Gastroesophageal sphincter (tissue), 4 donors: ENCODE data around the gene RAB11FIP3. TPM values are rescaled to one million over a fixed set of nuclear protein-coding genes. Genes with fewer than 3 reads are reported as not detected.

Source experiments
- ATAC-seq: fragments of 150-250 bp; one replicate; pipeline ENCODE4 v1.9.1; 2016; ENCODE audit warnings: mild to moderate bottlenecking, moderate library complexity
- H3K27ac ChIP-seq, 4 donors: fragments of 200-600 bp; sonication (generic) in 3 of 4; 1 replicate in 3 of 4; 2 replicates in 1 of 4; pipeline ENCODE4 v1.5.1; 2016 to 2019
- H3K27me3 ChIP-seq: fragments of 200-600 bp; sonication (generic); one replicate; pipeline ENCODE4 v1.5.1; 2019
- H3K36me3 ChIP-seq, 2 donors: fragments of 200-600 bp; sonication (generic); one replicate each; pipeline ENCODE4 v1.5.1; 2019; ENCODE audit warnings: control low read depth in 1 of 2
- H3K4me1 ChIP-seq, 3 donors: fragments of 200-600 bp; sonication (generic); 1 replicate in 2 of 3; 2 replicates in 1 of 3; pipeline ENCODE4 v1.5.1; 2016 to 2019; ENCODE audit warnings: control low read depth in 2 of 3
- H3K4me3 ChIP-seq, 2 donors: fragments of 200-600 bp; sonication (generic); one replicate each; pipeline ENCODE4 v1.5.1; 2019; ENCODE audit warnings: mild to moderate bottlenecking in 1 of 2, moderate library complexity in 1 of 2
- H3K9me3 ChIP-seq, 3 donors: fragments of 200-600 bp; sonication (generic); one replicate each; pipeline ENCODE4 v1.5.1; 2017 to 2019; ENCODE audit warnings: control low read depth in 2 of 3
- EP300 ChIP-seq: sonication (generic); formaldehyde crosslinking; IDR thresholded peaks from one replicate; pipeline ENCODE4 v1.6.1; 2017; ENCODE audit warnings: antibody characterized with exemption, mild to moderate bottlenecking
- POLR2A ChIP-seq, 2 donors: fragments of 450-650 bp; IDR thresholded peaks; one replicate each; pipeline ENCODE4 v1.6.1; 2017; ENCODE audit warnings: antibody characterized with exemption in 2 of 2, mild to moderate bottlenecking in 2 of 2, moderate library complexity in 1 of 2
- POLR2AphosphoS5 ChIP-seq: sonication (generic); formaldehyde crosslinking; IDR thresholded peaks from one replicate; pipeline ENCODE4 v1.6.1; 2017; ENCODE audit warnings: antibody characterized with exemption
- WGBS, 2 donors: methylation state at CpG; one replicate each; pipeline ENCODE4 v1.1.5; 2018; ENCODE audit warnings: low coverage in 1 of 2; 5-methylcytosine and 5-hydroxymethylcytosine counted together
- total RNA-seq, 4 donors: library from RNA; depleted of rRNA; stranded (reverse); fragments of >200 nt; gene quantifications; one replicate each; pipeline ENCODE4 v1.1.0, GENCODE V29; 2016
- TF ChIP-seq, protein P1 (sequence below), 4 experiments: fragments of 200-600 bp in 2 of 4; fragments of 450-650 bp in 2 of 4; sonication (generic) in 1 of 4; IDR thresholded peaks; one replicate each; pipeline ENCODE4 v1.5.1; 2017 to 2019; ENCODE audit warnings: antibody characterized with exemption in 4 of 4, mild to moderate bottlenecking in 2 of 4, moderate library complexity in 2 of 4

Gene RAB11FIP3
- total RNA-seq, 4 donors from 2014 or later = 47.4 to 88.9 (median 58.6) TPM

DNA sequence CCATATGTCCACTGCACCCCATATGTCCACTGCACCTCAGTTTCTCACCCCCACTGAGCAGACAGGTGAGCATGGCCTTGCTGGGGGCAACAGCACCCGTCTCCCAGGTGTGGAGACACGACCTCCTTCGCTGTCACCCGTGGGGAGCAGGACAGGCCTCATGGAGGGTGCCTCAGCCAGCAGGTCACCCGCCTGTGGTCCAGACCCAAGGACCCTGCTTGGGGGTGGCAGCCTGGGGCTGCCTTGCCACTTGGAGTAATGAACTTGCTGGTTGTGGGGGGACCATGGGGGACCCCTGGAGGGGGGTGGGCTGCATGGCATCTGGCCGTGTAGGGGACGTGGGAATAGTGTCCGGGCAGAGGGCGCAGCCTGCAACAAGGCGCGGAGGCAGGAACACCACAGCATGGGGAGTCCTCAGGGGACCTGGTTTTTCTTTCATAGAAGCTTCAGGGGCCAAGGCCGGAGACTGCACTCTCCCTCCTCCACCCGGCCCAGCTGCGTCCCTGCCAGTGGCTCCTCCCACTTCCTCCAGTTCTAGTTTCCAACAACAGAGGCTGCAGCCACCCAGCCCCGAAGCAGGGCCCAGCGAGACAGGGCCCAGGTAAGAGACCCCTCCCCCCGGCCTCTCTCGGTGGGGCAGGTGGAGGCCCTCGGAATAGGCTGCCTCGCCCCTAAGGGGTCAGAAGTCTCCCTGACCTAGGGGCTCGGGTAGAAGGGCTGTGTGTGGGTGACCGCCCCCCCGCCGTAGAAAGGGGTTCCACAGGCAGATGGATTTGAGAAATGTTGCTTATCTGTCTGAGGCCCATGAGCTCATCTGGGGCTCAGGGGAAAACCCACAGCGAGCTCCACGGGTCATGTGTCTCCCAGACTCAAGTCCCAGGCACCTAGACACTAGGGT lies 141.3 kb downstream of the RAB11FIP3 start, which contains the start of gene NHLRC4:
Gene NHLRC4 (plus strand): TSS at position 531 of the 898 bp plus-strand sequence. CDS start 1,043 bp downstream, outside the sequence.
- ATAC-seq = peak; percentile 50
- TF ChIP-seq POLR2A (IDR thresholded peaks at IDR 0.05) (no peak), EP300 (no peak), POLR2AphosphoS5 (no peak)
- TF ChIP-seq, protein P1, sequence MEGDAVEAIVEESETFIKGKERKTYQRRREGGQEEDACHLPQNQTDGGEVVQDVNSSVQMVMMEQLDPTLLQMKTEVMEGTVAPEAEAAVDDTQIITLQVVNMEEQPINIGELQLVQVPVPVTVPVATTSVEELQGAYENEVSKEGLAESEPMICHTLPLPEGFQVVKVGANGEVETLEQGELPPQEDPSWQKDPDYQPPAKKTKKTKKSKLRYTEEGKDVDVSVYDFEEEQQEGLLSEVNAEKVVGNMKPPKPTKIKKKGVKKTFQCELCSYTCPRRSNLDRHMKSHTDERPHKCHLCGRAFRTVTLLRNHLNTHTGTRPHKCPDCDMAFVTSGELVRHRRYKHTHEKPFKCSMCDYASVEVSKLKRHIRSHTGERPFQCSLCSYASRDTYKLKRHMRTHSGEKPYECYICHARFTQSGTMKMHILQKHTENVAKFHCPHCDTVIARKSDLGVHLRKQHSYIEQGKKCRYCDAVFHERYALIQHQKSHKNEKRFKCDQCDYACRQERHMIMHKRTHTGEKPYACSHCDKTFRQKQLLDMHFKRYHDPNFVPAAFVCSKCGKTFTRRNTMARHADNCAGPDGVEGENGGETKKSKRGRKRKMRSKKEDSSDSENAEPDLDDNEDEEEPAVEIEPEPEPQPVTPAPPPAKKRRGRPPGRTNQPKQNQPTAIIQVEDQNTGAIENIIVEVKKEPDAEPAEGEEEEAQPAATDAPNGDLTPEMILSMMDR (IDR thresholded peaks at IDR 0.05) = no peak
- WGBS, 2 donors = 30 to 40% methylated on average over 2 to 6 of the region's 26 CpGs

DNA sequence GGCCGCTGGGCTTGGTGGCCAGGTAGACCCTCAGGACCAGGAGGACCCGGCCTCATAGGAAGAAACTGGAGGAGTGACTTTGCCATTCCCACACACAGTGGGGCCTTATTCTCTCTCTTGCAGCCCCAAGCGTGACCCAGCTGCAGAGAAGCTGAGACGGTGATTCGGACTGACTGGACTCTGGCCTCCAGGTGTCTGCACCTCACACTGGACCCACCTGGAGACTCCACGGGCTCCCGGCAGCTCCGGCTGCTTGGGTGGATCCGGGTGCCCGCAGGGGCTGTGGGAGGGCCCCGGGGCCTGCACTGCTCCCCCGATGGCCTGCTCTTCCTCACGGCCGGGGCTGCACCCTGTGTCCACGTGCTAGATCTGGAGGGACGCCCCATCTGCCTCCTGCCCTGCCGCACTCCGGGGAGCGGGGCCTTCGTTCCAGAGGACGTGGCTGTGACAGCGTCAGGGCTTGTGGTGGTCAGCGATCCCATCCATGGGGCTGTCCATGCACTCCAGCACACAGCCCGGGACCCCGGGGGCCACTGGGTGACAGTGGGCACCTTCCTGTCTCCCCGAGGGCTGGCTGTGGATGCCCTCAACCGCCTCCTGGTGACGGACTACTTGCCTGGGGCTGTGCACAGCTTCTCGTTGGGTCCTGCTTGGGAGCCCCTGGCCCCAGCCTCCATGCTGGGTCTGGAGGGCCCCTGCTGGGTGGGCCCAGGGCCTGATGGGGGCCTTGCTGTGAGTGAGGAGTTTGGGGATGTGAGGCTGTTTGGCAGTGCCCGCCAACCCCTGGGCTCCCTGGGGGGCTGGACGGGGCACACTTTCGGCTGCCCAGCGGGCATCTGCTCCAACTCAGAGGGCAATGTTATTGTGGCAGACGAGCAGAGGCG lies 142.2 kb downstream of the RAB11FIP3 start:
- no CpG with 5 or more reads among the region's 35 CpGs for WGBS, 2 donors
- no peak for ATAC-seq
- Histone ChIP-seq H3K27ac (peak overlapping the region in 3 of 4 donors; percentile 43 to 88 (median 51)), H3K4me3 (peak overlapping the region in 1 of 2 donors; percentile 41), H3K9me3 (no peaks in the 10 kb centered on the region), H3K4me1 (peaks cover 0 to 64% (median 38%) of the 10 kb centered on the region in 3 donors), H3K27me3 (peaks cover 27% of the 10 kb centered on the region), H3K36me3 (peaks cover 0 to 10% of the 10 kb centered on the region in 2 donors)
- TF ChIP-seq POLR2AphosphoS5 (no peak), POLR2A (IDR thresholded peaks at IDR 0.05) (no peak), EP300 (no peak)
- TF ChIP-seq, protein P1 (IDR thresholded peaks at IDR 0.05) = no peak

More for the DNA sequence above, 141.3 kb downstream of the RAB11FIP3 start, which contains the start of gene NHLRC4:
- H3K27ac ChIP-seq = peak within 1 kb of the TSS in 3 of 4 donors; percentile 43 to 74 (median 51)
- peaks cover 0 to 64% (median 38%) of the 10 kb centered on the region in 3 donors for H3K4me1 ChIP-seq
- H3K4me3 ChIP-seq = peak within 1 kb of the TSS in 1 of 2 donors; percentile 41
- H3K9me3 ChIP-seq = no peaks in the 10 kb centered on the region
- H3K27me3 ChIP-seq = peaks cover 32% of the 10 kb centered on the region
- H3K36me3 ChIP-seq = peaks cover 0 to under 1% of the 10 kb centered on the region in 2 donors

DNA sequence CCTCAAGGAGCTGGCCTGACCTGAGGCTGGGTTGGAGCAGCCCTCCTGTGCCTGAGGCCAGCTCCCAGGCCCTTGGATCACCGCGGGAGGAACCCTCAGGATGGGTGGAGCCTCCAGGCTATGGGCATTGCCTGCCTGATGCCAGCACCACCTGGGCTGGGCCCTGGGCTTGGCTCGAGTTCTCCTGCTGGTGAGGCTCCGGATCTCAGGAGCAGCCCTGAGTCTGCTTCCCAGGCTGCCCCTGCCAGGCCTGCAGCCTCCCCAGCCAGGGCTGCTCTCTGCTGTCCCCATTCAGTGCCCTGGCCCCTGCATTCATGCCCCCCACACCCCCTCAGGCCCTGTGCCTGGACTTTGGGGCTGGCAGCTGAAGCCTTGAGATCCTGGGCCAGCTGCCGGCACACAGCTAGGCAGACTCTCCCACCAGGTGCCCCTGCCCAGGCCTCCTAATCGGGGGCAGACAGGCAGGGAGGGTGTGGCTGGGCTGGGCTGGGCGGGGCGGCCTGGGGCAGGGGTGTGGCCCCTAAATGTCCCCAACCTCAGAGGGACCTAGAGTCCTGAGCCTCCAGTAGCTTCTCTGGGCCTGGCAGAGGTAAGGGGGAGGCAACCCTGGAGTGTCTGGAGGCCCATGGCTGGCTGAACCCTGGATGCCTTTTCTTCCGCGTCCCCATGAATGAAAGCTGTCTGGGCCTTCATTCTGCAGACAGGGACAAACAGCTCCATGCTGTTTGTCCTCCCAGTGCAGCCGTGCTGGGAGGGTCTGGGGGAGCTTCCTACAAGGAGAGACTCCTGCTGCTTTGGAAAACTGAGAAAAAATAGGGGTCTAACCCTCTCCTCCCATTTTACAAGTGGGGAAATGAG lies 143.2 kb downstream of the RAB11FIP3 start:
- peaks cover 0 to 17% of the 10 kb centered on the region in 2 donors for H3K36me3 ChIP-seq
- no CpG with 5 or more reads among the region's 11 CpGs for WGBS, 2 donors
- TF ChIP-seq EP300 = no peak
- TF ChIP-seq POLR2AphosphoS5 = no peak
- TF ChIP-seq, protein P1 (IDR thresholded peaks at IDR 0.05) = no peak
- TF ChIP-seq POLR2A (IDR thresholded peaks at IDR 0.05) = no peak
- H3K9me3 ChIP-seq = no peaks in the 10 kb centered on the region
- peak overlapping the region in 1 of 2 donors; percentile 97 for H3K4me3 ChIP-seq
- no peak for ATAC-seq
- H3K4me1 ChIP-seq = peaks cover 0 to 64% (median 38%) of the 10 kb centered on the region in 3 donors
- peaks cover 17% of the 10 kb centered on the region for H3K27me3 ChIP-seq
- peak overlapping the region in 3 of 4 donors; percentile 78 to 88 (median 80) for H3K27ac ChIP-seq
